22Rv1 (cell line): ENCODE results near the gene USP15.

Source experiments
- CTCF ChIP-seq: fragments of 450-650 bp; IDR thresholded peaks from 2 replicates; pipeline ENCODE4 v1.5.1; 2017; ENCODE audit warnings: mild to moderate bottlenecking
- ZFX ChIP-seq: fragments of 450-650 bp; IDR thresholded peaks from 2 replicates; pipeline ENCODE4 v1.6.1; 2017; ENCODE audit warnings: antibody characterized with exemption, borderline replicate concordance

DNA sequence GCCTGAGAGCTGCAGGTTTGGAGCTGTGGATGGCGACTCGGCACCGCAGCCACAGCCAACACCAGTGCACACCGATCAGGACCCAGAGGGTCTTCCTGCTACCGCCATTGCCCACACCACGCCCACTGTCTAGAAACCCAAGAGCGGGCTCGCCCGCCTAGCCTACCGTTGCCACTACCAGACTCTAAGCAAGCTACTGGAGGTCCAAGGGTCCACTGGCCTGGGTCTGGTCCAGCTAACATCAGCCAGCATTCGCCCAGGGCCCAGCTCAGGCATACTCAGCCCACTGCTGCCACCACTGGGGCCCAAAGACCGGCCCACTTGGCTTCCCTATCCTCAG, 175.9 kb downstream of the USP15 start:
- TF ChIP-seq CTCF (no peak), ZFX (no peak)
